ENCODE measurements around the gene FBL. TPM values are rescaled to one million over a fixed set of nuclear protein-coding genes. Genes with fewer than 3 reads are reported as not detected.

Gene FBL
- total RNA-seq, 1 experiment from 2014 or later, result 576 TPM

- TF ChIP-seq RELA (CRISPR knock-in tag; IDR thresholded peaks at IDR 0.05; ENCODE audit: borderline replicate concordance) (no peak), NR1H2 (CRISPR knock-in tag; IDR thresholded peaks at IDR 0.05) (no peak), ETV6 (CRISPR knock-in tag; IDR thresholded peaks at IDR 0.05) (no peak)
Observed at GRCh38 chr19:39873385-39873784, 27.2 kb upstream of the FBL start (continued).

- Mint-ChIP-seq H3K4me3 (no peak overlapping the region), H3K36me3 (no peaks in the 10 kb centered on the region), H3K4me1 (peaks cover 8% of the 10 kb centered on the region), H3K9me3 (no peaks in the 10 kb centered on the region), H3K27me3 (ENCODE audit: low read depth) (peaks cover 7% of the 10 kb centered on the region), H3K27ac (no peak overlapping the region)
- ChIA-PET CTCF (interaction anchor here (0.9 to 1.1 kb wide), 3 partner anchors 9 to 105 kb away, joined by 3 to 4 read pairs (median 3); no protein-coding TSS in a partner anchor), POLR2A (interaction anchor here (0.5 kb wide), 1 partner anchor 67 kb away, joined by 6 read pairs; no protein-coding TSS in a partner anchor)
- TF ChIP-seq ATF1 (CRISPR knock-in tag; IDR thresholded peaks at IDR 0.05) (no peak), CBFB (CRISPR knock-in tag; IDR thresholded peaks at IDR 0.05; ENCODE audit: low read depth) (no peak), HMGA2 (CRISPR knock-in tag; IDR thresholded peaks at IDR 0.05) (no peak), ZNF423 (CRISPR knock-in tag; IDR thresholded peaks at IDR 0.05) (no peak), ZBTB21 (CRISPR knock-in tag; IDR thresholded peaks at IDR 0.05; ENCODE audit: borderline replicate concordance) (no peak), PREB (CRISPR knock-in tag; IDR thresholded peaks at IDR 0.05; ENCODE audit: borderline replicate concordance) (no peak), E2F5 (CRISPR knock-in tag; IDR thresholded peaks at IDR 0.05) (no peak), FOXJ3 (CRISPR knock-in tag; IDR thresholded peaks at IDR 0.05; ENCODE audit: borderline replicate concordance) (no peak), NR2C2 (CRISPR knock-in tag; IDR thresholded peaks at IDR 0.05) (no peak), CREB1 (CRISPR knock-in tag; IDR thresholded peaks at IDR 0.05) (no peak), STAT6 (CRISPR knock-in tag; conservative IDR thresholded peaks at IDR 0.05; ENCODE audit: low read depth) (no peak), KAT7 (CRISPR knock-in tag; IDR thresholded peaks at IDR 0.05; ENCODE audit: borderline replicate concordance) (no peak), IRF1 (CRISPR knock-in tag; IDR thresholded peaks at IDR 0.05) (no peak), SMAD4 (CRISPR knock-in tag; IDR thresholded peaks at IDR 0.05) (no peak), ERG (CRISPR knock-in tag; IDR thresholded peaks at IDR 0.05) (no peak), NR1H2 (CRISPR knock-in tag; IDR thresholded peaks at IDR 0.05) (no peak), RELA (CRISPR knock-in tag; IDR thresholded peaks at IDR 0.05; ENCODE audit: borderline replicate concordance) (no peak), ZNF263 (CRISPR knock-in tag; IDR thresholded peaks at IDR 0.05; ENCODE audit: low read depth) (no peak)
- no peak for ATAC-seq
- DNase-seq (ENCODE audit: low spot score), result no peak
Observed at GRCh38 chr19:39871886-39872866, 26.0 kb upstream of the FBL start.
